Gastroesophageal sphincter (tissue), 4 donors: ENCODE results near the gene LSAMP. TPM values are rescaled to one million over a fixed set of nuclear protein-coding genes. Genes with fewer than 3 reads are reported as not detected.

Source experiments
- ATAC-seq: fragments of 150-250 bp; one replicate; pipeline ENCODE4 v1.9.1; 2016; ENCODE audit warnings: mild to moderate bottlenecking, moderate library complexity
- H3K27ac ChIP-seq, 4 donors: fragments of 200-600 bp; sonication (generic) in 3 of 4; 1 replicate in 3 of 4; 2 replicates in 1 of 4; pipeline ENCODE4 v1.5.1; 2016 to 2019
- H3K27me3 ChIP-seq: fragments of 200-600 bp; sonication (generic); one replicate; pipeline ENCODE4 v1.5.1; 2019
- H3K36me3 ChIP-seq, 2 donors: fragments of 200-600 bp; sonication (generic); one replicate each; pipeline ENCODE4 v1.5.1; 2019; ENCODE audit warnings: control low read depth in 1 of 2
- H3K4me1 ChIP-seq, 3 donors: fragments of 200-600 bp; sonication (generic); 1 replicate in 2 of 3; 2 replicates in 1 of 3; pipeline ENCODE4 v1.5.1; 2016 to 2019; ENCODE audit warnings: control low read depth in 2 of 3
- H3K4me3 ChIP-seq, 2 donors: fragments of 200-600 bp; sonication (generic); one replicate each; pipeline ENCODE4 v1.5.1; 2019; ENCODE audit warnings: mild to moderate bottlenecking in 1 of 2, moderate library complexity in 1 of 2
- H3K9me3 ChIP-seq, 3 donors: fragments of 200-600 bp; sonication (generic); one replicate each; pipeline ENCODE4 v1.5.1; 2017 to 2019; ENCODE audit warnings: control low read depth in 2 of 3
- CTCF ChIP-seq, 4 experiments: fragments of 200-600 bp in 2 of 4; fragments of 450-650 bp in 2 of 4; sonication (generic) in 1 of 4; IDR thresholded peaks; one replicate each; pipeline ENCODE4 v1.5.1; 2017 to 2019; ENCODE audit warnings: antibody characterized with exemption in 4 of 4, mild to moderate bottlenecking in 2 of 4, moderate library complexity in 2 of 4
- EP300 ChIP-seq: sonication (generic); formaldehyde crosslinking; IDR thresholded peaks from one replicate; pipeline ENCODE4 v1.6.1; 2017; ENCODE audit warnings: antibody characterized with exemption, mild to moderate bottlenecking
- POLR2A ChIP-seq, 2 donors: fragments of 450-650 bp; IDR thresholded peaks; one replicate each; pipeline ENCODE4 v1.6.1; 2017; ENCODE audit warnings: antibody characterized with exemption in 2 of 2, mild to moderate bottlenecking in 2 of 2, moderate library complexity in 1 of 2
- POLR2AphosphoS5 ChIP-seq: sonication (generic); formaldehyde crosslinking; IDR thresholded peaks from one replicate; pipeline ENCODE4 v1.6.1; 2017; ENCODE audit warnings: antibody characterized with exemption
- WGBS, 2 donors: methylation state at CpG; one replicate each; pipeline ENCODE4 v1.1.5; 2018; ENCODE audit warnings: low coverage in 1 of 2; 5-methylcytosine and 5-hydroxymethylcytosine counted together
- total RNA-seq, 4 donors: library from RNA; depleted of rRNA; stranded (reverse); fragments of >200 nt; gene quantifications; one replicate each; pipeline ENCODE4 v1.1.0, GENCODE V29; 2016

Gene LSAMP
- total RNA-seq, 4 donors from 2014 or later, result 1.5 to 9.3 (median 3.6) TPM

- Histone ChIP-seq H3K4me1 (no peaks in the 10 kb centered on the region), H3K4me3 (no peak overlapping the region), H3K27me3 (no peaks in the 10 kb centered on the region), H3K36me3 (no peaks in the 10 kb centered on the region), H3K9me3 (no peaks in the 10 kb centered on the region), H3K27ac (no peak overlapping the region)
- no peak for ATAC-seq
- 83% methylated on average over 3 to 4 of the region's 5 CpGs for WGBS, 2 donors
- TF ChIP-seq POLR2AphosphoS5 (no peak), POLR2A (IDR thresholded peaks at IDR 0.05) (no peak), CTCF (IDR thresholded peaks at IDR 0.05) (no peak), EP300 (no peak)
Measured at GRCh38 chr3:115989684-115990421, 455.4 kb downstream of the LSAMP start.

- Histone ChIP-seq H3K27me3 (no peaks in the 10 kb centered on the region), H3K9me3 (no peaks in the 10 kb centered on the region), H3K4me3 (no peak overlapping the region), H3K27ac (no peak overlapping the region), H3K36me3 (no peaks in the 10 kb centered on the region), H3K4me1 (no peaks in the 10 kb centered on the region)
- WGBS, 2 donors, result 76 to 82% methylated on average over 2 of the region's 2 CpGs
- ATAC-seq, result no peak
- TF ChIP-seq POLR2AphosphoS5 (no peak), EP300 (no peak), CTCF (IDR thresholded peaks at IDR 0.05) (no peak), POLR2A (IDR thresholded peaks at IDR 0.05) (no peak)
Measured at GRCh38 chr3:115986555-115987207, 458.6 kb downstream of the LSAMP start.

- H3K27ac ChIP-seq, result no peak overlapping the region
- H3K9me3 ChIP-seq, result no peaks in the 10 kb centered on the region
- ATAC-seq, result no peak
- H3K4me1 ChIP-seq, result no peaks in the 10 kb centered on the region
- TF ChIP-seq POLR2A (IDR thresholded peaks at IDR 0.05) (no peak), EP300 (no peak), POLR2AphosphoS5 (no peak), CTCF (IDR thresholded peaks at IDR 0.05) (no peak)
- H3K27me3 ChIP-seq, result no peaks in the 10 kb centered on the region
- WGBS, 2 donors, result 97% methylated on average over 2 of the region's 2 CpGs; no CpG with 5 or more reads in 1 of the 2 donors
- no peaks in the 10 kb centered on the region for H3K36me3 ChIP-seq
- H3K4me3 ChIP-seq, result no peak overlapping the region
Measured at GRCh38 chr3:115982629-115983028, 462.7 kb downstream of the LSAMP start.

- ATAC-seq, result no peak
- Histone ChIP-seq H3K36me3 (no peaks in the 10 kb centered on the region), H3K27me3 (no peaks in the 10 kb centered on the region), H3K4me1 (no peaks in the 10 kb centered on the region), H3K9me3 (no peaks in the 10 kb centered on the region), H3K4me3 (no peak overlapping the region), H3K27ac (no peak overlapping the region)
- 75 to 79% methylated on average over 3 of the region's 3 CpGs for WGBS, 2 donors
- TF ChIP-seq POLR2AphosphoS5, result no peak
- no peak for TF ChIP-seq CTCF (IDR thresholded peaks at IDR 0.05)
- TF ChIP-seq POLR2A (IDR thresholded peaks at IDR 0.05), result no peak
- TF ChIP-seq EP300, result no peak
Measured at GRCh38 chr3:115982108-115982507, 463.2 kb downstream of the LSAMP start.

GRCh38 chr3:115980709-115981108, 464.6 kb downstream of the LSAMP start:
- no peak overlapping the region for H3K27ac ChIP-seq
- no peak overlapping the region for H3K4me3 ChIP-seq
- no peak for ATAC-seq
- WGBS, 2 donors, result 58 to 74% methylated on average over 3 of the region's 3 CpGs
- no peaks in the 10 kb centered on the region for H3K9me3 ChIP-seq
- TF ChIP-seq POLR2AphosphoS5 (no peak), CTCF (IDR thresholded peaks at IDR 0.05) (no peak), POLR2A (IDR thresholded peaks at IDR 0.05) (no peak), EP300 (no peak)
- H3K36me3 ChIP-seq, result no peaks in the 10 kb centered on the region
- no peaks in the 10 kb centered on the region for H3K4me1 ChIP-seq
- H3K27me3 ChIP-seq, result no peaks in the 10 kb centered on the region
